Lower leg skin (tissue), 4 donors: ENCODE data around the gene AIG1. TPM values are rescaled to one million over a fixed set of nuclear protein-coding genes. Genes with fewer than 3 reads are reported as not detected.

Experiments
- DNase-seq, 2 donors: peaks; one replicate each; pipeline ENCODE4 v3.0.0-alpha.2; 2019; ENCODE audit warnings: low spot score in 2 of 2
- H3K4me3 ChIP-seq: fragments of 200-600 bp; sonication (generic); 2 replicates; pipeline ENCODE4 v1.5.1; 2017; ENCODE audit warnings: mild to moderate bottlenecking, low read depth; ENCODE audit not compliant: poor library complexity, severe bottlenecking
- CTCF ChIP-seq, 3 donors: fragments of 450-650 bp; IDR thresholded peaks; one replicate each; pipeline ENCODE4 v1.5.1; 2016; ENCODE audit warnings: antibody characterized with exemption in 3 of 3, mild to moderate bottlenecking in 3 of 3, moderate library complexity in 2 of 3
- POLR2A ChIP-seq, 2 donors: fragments of 450-650 bp; IDR thresholded peaks; one replicate each; pipeline ENCODE4 v1.6.1; 2016 to 2017; ENCODE audit warnings: antibody characterized with exemption in 2 of 2, mild to moderate bottlenecking in 1 of 2, moderate library complexity in 1 of 2
- WGBS, 2 donors: methylation state at CpG; one replicate each; pipeline ENCODE4 v1.1.5; 2018; 5-methylcytosine and 5-hydroxymethylcytosine counted together
- intact Hi-C: fragments of 100-400 bp; cut with DNase I; formaldehyde crosslinking; loops from one replicate; pipeline ENCODE4 v1.15.0; 2023; ENCODE audit warnings: low total_unique reads
- total RNA-seq, 4 donors: library from RNA; depleted of rRNA; stranded (reverse); fragments of >200 nt; gene quantifications; one replicate each; pipeline ENCODE4 v1.1.0, GENCODE V29; 2016

AIG1 gene
- total RNA-seq, 4 donors from 2014 or later: 12.2 to 21.4 (median 16.0) TPM

GRCh38 chr6:143093290-143093689, 32.6 kb downstream of the AIG1 start:
- DNase-seq: no peak
- no peak overlapping the region for H3K4me3 ChIP-seq
- TF ChIP-seq CTCF (IDR thresholded peaks at IDR 0.05) (no peak), POLR2A (IDR thresholded peaks at IDR 0.05) (no peak)
- intact Hi-C loops: no loop called here
- WGBS, 2 donors: 85 to 92% methylated on average over 2 of the region's 2 CpGs

- 95% methylated on average over 2 of the region's 2 CpGs for WGBS, 2 donors
- no peak overlapping the region for H3K4me3 ChIP-seq
- DNase-seq: no peak
- TF ChIP-seq POLR2A (IDR thresholded peaks at IDR 0.05) (no peak), CTCF (IDR thresholded peaks at IDR 0.05) (no peak)
- intact Hi-C loops: no loop called here
Measured at GRCh38 chr6:143096403-143096802, 35.7 kb downstream of the AIG1 start.

GRCh38 chr6:143097224-143097795, 36.6 kb downstream of the AIG1 start:
- no peak for TF ChIP-seq POLR2A (IDR thresholded peaks at IDR 0.05)
- TF ChIP-seq CTCF (IDR thresholded peaks at IDR 0.05): no peak
- 91% methylated on average over 6 of the region's 6 CpGs for WGBS, 2 donors
- no peak overlapping the region for H3K4me3 ChIP-seq
- DNase-seq: no peak
- intact Hi-C loops: no loop called here

- intact Hi-C loops: no loop called here
- WGBS, 2 donors: 69 to 81% methylated on average over 2 of the region's 2 CpGs
- TF ChIP-seq CTCF (IDR thresholded peaks at IDR 0.05): no peak
- no peak for DNase-seq
- H3K4me3 ChIP-seq: no peak overlapping the region
Measured at GRCh38 chr6:143098054-143098671, 37.5 kb downstream of the AIG1 start.

- H3K4me3 ChIP-seq: no peak overlapping the region
- no peak for DNase-seq
- 85 to 96% methylated on average over 2 of the region's 2 CpGs for WGBS, 2 donors
- TF ChIP-seq POLR2A (IDR thresholded peaks at IDR 0.05) (no peak), CTCF (IDR thresholded peaks at IDR 0.05) (no peak)
- intact Hi-C loops: no loop called here
Measured at GRCh38 chr6:143099647-143100046, 39.0 kb downstream of the AIG1 start.

- WGBS, 2 donors: 99% methylated on average over 2 of the region's 2 CpGs
- TF ChIP-seq POLR2A (IDR thresholded peaks at IDR 0.05) (no peak), CTCF (IDR thresholded peaks at IDR 0.05) (no peak)
- no peak for DNase-seq
- H3K4me3 ChIP-seq: no peak overlapping the region
- intact Hi-C loops: no loop called here
Measured at GRCh38 chr6:143100429-143100828, 39.7 kb downstream of the AIG1 start.
